ENCODE measurements around the gene KIF3A.

Gene KIF3A

GRCh38 chr5:132770476-132771159 is 33.3 kb upstream of the KIF3A start:
- no peak for DNase-seq

GRCh38 chr5:132768485-132768868 is 31.1 kb upstream of the KIF3A start:
- no peak for DNase-seq

- DNase-seq: no peak
Measured at GRCh38 chr5:132767150-132767549, 29.8 kb upstream of the KIF3A start.

GRCh38 chr5:132766806-132767055 is 29.4 kb upstream of the KIF3A start:
- DNase-seq: no peak

GRCh38 chr5:132766020-132766805 is 28.9 kb upstream of the KIF3A start:
- no peak for DNase-seq

GRCh38 chr5:132765311-132766019 is 28.1 kb upstream of the KIF3A start:
- no peak for DNase-seq

GRCh38 chr5:132764671-132765238 is 27.4 kb upstream of the KIF3A start:
- DNase-seq: no peak

- no peak for DNase-seq
Measured at GRCh38 chr5:132764051-132764450, 26.7 kb upstream of the KIF3A start.

GRCh38 chr5:132763181-132764036 is 26.1 kb upstream of the KIF3A start:
- no peak for DNase-seq

- DNase-seq: no peak
Measured at GRCh38 chr5:132762246-132763000, 25.1 kb upstream of the KIF3A start.

GRCh38 chr5:132761321-132762240 is 24.2 kb upstream of the KIF3A start:
- DNase-seq: no peak

- no peak for DNase-seq
Measured at GRCh38 chr5:132760601-132761317, 23.4 kb upstream of the KIF3A start.

GRCh38 chr5:132760049-132760420 is 22.7 kb upstream of the KIF3A start:
- DNase-seq: no peak

GRCh38 chr5:132759114-132760048 is 22.0 kb upstream of the KIF3A start:
- DNase-seq: peak in 1 of 2 donors; percentile 9

GRCh38 chr5:132758451-132758850 is 21.1 kb upstream of the KIF3A start:
- DNase-seq: peak in 1 of 2 donors; percentile 13

GRCh38 chr5:132756542-132756941 is 19.2 kb upstream of the KIF3A start:
- no peak for DNase-seq

GRCh38 chr5:132754947-132755346 is 17.6 kb upstream of the KIF3A start:
- no peak for DNase-seq

GRCh38 chr5:132754111-132754510 is 16.8 kb upstream of the KIF3A start:
- DNase-seq: no peak

Data from stimulated activated CD4-positive, alpha-beta T cell treated with anti-CD3 and anti-CD28 coated beads, Interleukin-2, amount 100 ng/mL, for 24 hours (primary cell).